ENCODE measurements around the gene ZC3H10.

Gene ZC3H10

DNA sequence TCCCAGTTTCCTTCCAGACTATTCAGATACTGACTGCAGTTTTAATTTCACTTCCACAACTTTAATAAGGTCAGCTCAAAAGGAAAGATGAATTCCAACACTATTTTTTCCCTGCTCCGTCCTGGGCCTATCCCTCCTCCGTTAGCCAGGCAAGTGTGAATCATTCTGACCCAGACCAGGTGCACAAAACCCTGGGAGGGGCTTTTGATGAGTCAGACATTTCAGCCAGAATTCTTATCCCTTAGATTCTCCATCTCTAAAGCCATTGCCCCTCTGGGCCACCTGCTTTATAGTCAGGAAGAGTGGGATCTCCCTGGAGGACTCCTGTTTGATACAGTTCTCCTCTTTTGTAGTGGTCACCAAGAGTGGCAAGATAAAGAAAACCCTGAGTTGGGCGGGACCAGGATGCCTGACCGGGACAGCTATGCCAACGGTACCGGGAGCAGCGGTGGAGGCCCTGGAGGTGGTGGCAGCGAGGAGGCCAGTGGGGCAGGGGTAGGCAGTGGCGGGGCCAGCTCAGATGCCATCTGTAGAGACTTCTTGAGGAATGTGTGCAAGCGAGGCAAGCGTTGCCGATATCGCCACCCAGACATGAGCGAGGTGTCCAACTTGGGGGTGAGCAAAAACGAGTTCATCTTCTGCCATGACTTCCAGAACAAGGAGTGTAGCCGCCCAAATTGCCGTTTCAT is 2.2 kb downstream of the ZC3H10 start:
- H3K4me3 ChIP-seq (ENCODE audit: low read depth, low read length): no peak overlapping the region
- no peaks in the 10 kb centered on the region for H3K9me3 ChIP-seq
- H3K4me1 ChIP-seq: peaks cover 6% of the 10 kb centered on the region
- DNase-seq: no peak
- H3K36me3 ChIP-seq: peaks cover 8% of the 10 kb centered on the region
- H3K27me3 ChIP-seq: no peaks in the 10 kb centered on the region
- TF ChIP-seq, protein P1, sequence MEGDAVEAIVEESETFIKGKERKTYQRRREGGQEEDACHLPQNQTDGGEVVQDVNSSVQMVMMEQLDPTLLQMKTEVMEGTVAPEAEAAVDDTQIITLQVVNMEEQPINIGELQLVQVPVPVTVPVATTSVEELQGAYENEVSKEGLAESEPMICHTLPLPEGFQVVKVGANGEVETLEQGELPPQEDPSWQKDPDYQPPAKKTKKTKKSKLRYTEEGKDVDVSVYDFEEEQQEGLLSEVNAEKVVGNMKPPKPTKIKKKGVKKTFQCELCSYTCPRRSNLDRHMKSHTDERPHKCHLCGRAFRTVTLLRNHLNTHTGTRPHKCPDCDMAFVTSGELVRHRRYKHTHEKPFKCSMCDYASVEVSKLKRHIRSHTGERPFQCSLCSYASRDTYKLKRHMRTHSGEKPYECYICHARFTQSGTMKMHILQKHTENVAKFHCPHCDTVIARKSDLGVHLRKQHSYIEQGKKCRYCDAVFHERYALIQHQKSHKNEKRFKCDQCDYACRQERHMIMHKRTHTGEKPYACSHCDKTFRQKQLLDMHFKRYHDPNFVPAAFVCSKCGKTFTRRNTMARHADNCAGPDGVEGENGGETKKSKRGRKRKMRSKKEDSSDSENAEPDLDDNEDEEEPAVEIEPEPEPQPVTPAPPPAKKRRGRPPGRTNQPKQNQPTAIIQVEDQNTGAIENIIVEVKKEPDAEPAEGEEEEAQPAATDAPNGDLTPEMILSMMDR (IDR thresholded peaks at IDR 0.05; ENCODE audit: low read depth, low read length): no peak

DNA sequence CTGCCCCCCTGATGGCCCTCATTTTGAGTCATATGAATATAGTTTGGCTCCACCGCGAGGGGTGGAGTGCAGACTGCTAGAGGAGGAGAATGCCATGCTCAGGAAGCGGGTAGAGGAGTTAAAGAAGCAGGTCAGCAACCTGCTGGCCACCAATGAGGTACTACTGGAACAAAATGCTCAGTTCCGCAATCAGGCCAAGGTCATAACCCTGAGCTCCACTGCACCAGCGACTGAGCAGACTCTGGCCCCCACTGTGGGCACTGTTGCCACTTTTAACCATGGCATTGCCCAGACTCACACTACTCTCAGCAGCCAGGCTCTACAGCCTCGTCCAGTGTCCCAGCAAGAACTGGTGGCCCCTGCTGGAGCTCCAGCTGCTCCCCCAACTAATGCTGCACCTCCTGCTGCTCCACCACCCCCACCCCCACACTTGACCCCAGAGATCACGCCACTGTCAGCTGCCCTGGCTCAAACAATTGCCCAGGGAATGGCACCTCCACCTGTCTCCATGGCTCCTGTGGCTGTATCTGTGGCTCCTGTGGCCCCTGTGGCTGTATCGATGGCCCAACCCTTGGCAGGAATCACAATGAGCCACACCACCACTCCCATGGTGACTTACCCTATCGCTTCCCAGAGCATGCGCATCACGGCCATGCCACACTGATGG is 3.3 kb downstream of the ZC3H10 start:
- no peaks in the 10 kb centered on the region for H3K9me3 ChIP-seq
- H3K27me3 ChIP-seq: no peaks in the 10 kb centered on the region
- TF ChIP-seq, protein P1 (IDR thresholded peaks at IDR 0.05; ENCODE audit: low read depth, low read length): no peak
- peaks cover 8% of the 10 kb centered on the region for H3K36me3 ChIP-seq
- H3K4me3 ChIP-seq (ENCODE audit: low read depth, low read length): no peak overlapping the region
- peaks cover 7% of the 10 kb centered on the region for H3K4me1 ChIP-seq
- no peak for DNase-seq

DNA sequence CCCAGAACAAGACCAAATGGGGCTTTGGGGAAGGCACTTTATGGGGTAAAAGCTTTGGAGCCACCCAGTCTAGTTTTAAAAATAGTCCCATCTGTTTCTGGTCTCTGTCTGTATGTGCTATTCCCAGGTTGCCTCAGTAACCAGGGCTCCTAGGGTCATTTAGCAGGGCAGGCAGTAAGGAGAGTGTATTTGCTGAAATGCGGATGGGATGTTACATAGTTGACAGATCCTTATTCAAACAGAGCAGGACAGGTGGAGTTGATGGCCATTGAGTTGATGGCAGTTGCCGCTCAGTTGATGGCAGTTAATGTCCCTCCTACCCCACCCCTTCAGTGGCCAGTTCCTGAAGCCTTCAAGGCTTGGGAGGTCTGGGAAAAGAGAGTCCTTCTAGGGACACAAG is 4.6 kb downstream of the ZC3H10 start:
- Histone ChIP-seq H3K36me3 (peaks cover 2% of the 10 kb centered on the region), H3K4me3 (ENCODE audit: low read depth, low read length) (no peak overlapping the region), H3K27me3 (no peaks in the 10 kb centered on the region), H3K4me1 (peaks cover 17% of the 10 kb centered on the region), H3K9me3 (no peaks in the 10 kb centered on the region)
- TF ChIP-seq, protein P1 (IDR thresholded peaks at IDR 0.05; ENCODE audit: low read depth, low read length): no peak
- DNase-seq: no peak

DNA sequence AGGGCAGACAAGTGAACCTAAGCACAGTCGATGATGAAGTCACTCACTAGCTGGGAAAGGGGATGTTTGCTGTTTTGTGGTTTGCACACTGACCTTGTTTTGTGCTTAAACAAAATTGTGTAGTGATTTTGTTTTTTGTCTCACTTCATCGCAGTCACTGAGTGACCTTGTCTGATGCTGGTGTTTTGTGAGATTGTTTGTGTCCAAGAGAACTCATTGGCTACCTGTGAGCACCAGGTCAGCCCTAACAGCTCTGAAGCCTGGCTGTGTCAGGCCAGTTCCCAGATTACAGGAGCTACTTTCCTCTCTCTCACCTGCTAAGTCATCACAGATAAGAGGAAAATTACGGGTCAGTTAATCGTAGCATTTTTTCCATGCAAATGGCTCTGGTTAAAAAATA is 6.1 kb downstream of the ZC3H10 start:
- DNase-seq: no peak
- TF ChIP-seq, protein P1 (IDR thresholded peaks at IDR 0.05; ENCODE audit: low read depth, low read length): no peak
- no peaks in the 10 kb centered on the region for H3K27me3 ChIP-seq
- peaks cover 14% of the 10 kb centered on the region for H3K4me1 ChIP-seq
- no peak overlapping the region for H3K4me3 ChIP-seq (ENCODE audit: low read depth, low read length)
- no peaks in the 10 kb centered on the region for H3K9me3 ChIP-seq
- no peaks in the 10 kb centered on the region; the same call in 1 of the 2 replicates for H3K36me3 ChIP-seq

DNA sequence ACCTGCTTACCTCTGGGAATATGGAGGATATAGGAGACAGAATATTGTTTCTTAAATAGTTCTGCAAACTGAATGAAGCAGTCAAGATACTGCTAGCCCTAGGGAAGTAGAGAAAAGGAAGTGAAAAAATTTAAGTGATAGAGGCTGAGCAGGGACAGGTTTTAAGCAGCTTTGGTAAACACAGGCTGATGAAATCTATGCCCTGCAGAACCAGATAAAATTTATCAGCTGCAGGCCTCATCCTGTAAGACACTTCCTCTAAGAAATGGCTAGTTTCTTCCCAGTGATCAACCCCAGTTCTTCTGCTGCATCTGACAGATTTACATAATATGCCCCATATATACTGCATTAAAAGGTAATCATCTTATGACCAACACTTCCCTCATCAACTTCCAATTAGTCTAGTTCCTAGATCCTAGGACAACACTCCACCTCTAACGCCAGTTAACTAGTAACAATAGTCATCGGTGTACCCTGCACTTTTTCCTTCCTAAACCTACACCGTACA is 8.7 kb downstream of the ZC3H10 start:
- H3K4me3 ChIP-seq (ENCODE audit: low read depth, low read length): no peak overlapping the region; the same call in 1 of the 2 replicates
- no peak for DNase-seq
- H3K36me3 ChIP-seq: peaks cover 14% of the 10 kb centered on the region
- no peaks in the 10 kb centered on the region for H3K27me3 ChIP-seq
- TF ChIP-seq, protein P1 (IDR thresholded peaks at IDR 0.05; ENCODE audit: low read depth, low read length): no peak
- H3K9me3 ChIP-seq: no peaks in the 10 kb centered on the region
- peaks cover 11% of the 10 kb centered on the region for H3K4me1 ChIP-seq

DNA sequence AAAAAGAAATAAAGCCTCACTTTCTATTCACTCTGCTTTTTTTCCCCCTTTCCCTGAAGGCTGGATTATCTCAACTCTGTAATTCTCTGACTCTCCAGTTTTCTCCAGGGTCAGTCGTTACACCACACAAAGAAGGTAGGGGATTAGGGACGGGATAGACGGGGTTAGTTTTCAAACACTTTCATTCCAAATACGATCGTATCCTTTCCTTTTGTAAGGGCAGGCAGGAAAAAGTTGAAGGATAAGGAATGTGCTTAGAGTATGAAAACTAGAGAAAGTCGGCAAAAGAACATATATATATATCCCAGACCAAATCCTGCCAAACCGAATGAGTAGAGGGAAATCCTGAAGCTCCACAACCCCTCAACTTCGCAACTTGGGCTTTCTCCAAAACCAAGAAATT is 9.4 kb downstream of the ZC3H10 start:
- Histone ChIP-seq H3K27me3 (no peaks in the 10 kb centered on the region), H3K9me3 (no peaks in the 10 kb centered on the region), H3K4me1 (peaks cover 11% of the 10 kb centered on the region), H3K4me3 (ENCODE audit: low read depth, low read length) (peak overlapping the region; percentile 57), H3K36me3 (peaks cover 21% of the 10 kb centered on the region)
- TF ChIP-seq, protein P1 (IDR thresholded peaks at IDR 0.05; ENCODE audit: low read depth, low read length): no peak
- DNase-seq: no peak

All from BE2C (cell line).